KOPT-K1 (cell line): ENCODE data around the gene L2HGDH.

Experiments used
- H3K27ac ChIP-seq: fragments of 200-600 bp; sonication (generic); 2 replicates; pipeline ENCODE4 v1.5.1; 2016; ENCODE audit warnings: antibody characterized with exemption, mild to moderate bottlenecking, low read depth, low read length; ENCODE audit not compliant: poor library complexity, severe bottlenecking
- H3K36me3 ChIP-seq: fragments of 200-600 bp; sonication (generic); 2 replicates; pipeline ENCODE4 v1.5.1; 2017; ENCODE audit warnings: antibody characterized with exemption, mild to moderate bottlenecking, low read length, moderate library complexity; ENCODE audit not compliant: insufficient read depth
- H3K9me3 ChIP-seq: fragments of 200-600 bp; sonication (generic); 2 replicates; pipeline ENCODE4 v1.5.1; 2017; ENCODE audit warnings: antibody characterized with exemption, low read length, mild to moderate bottlenecking; ENCODE audit not compliant: insufficient read depth, poor library complexity, severe bottlenecking

Gene L2HGDH

GRCh38 chr14:50344876-50345563 is 33.0 kb upstream of the L2HGDH start:
- Histone ChIP-seq H3K36me3 (no peaks in the 10 kb centered on the region), H3K27ac (no peak overlapping the region), H3K9me3 (no peaks in the 10 kb centered on the region)

GRCh38 chr14:50344116-50344775 is 32.2 kb upstream of the L2HGDH start:
- H3K9me3 ChIP-seq: no peaks in the 10 kb centered on the region
- no peak overlapping the region for H3K27ac ChIP-seq
- no peaks in the 10 kb centered on the region for H3K36me3 ChIP-seq

- Histone ChIP-seq H3K27ac (no peak overlapping the region), H3K9me3 (no peaks in the 10 kb centered on the region), H3K36me3 (no peaks in the 10 kb centered on the region)
Measured at GRCh38 chr14:50343434-50343833, 31.4 kb upstream of the L2HGDH start.

- Histone ChIP-seq H3K9me3 (no peaks in the 10 kb centered on the region), H3K27ac (no peak overlapping the region), H3K36me3 (no peaks in the 10 kb centered on the region)
Measured at GRCh38 chr14:50342221-50343078, 30.4 kb upstream of the L2HGDH start.

GRCh38 chr14:50340963-50341362 is 28.9 kb upstream of the L2HGDH start:
- no peaks in the 10 kb centered on the region for H3K36me3 ChIP-seq
- H3K27ac ChIP-seq: no peak overlapping the region
- H3K9me3 ChIP-seq: no peaks in the 10 kb centered on the region

GRCh38 chr14:50340045-50340444 is 28.0 kb upstream of the L2HGDH start:
- H3K36me3 ChIP-seq: no peaks in the 10 kb centered on the region
- no peak overlapping the region for H3K27ac ChIP-seq
- no peaks in the 10 kb centered on the region for H3K9me3 ChIP-seq

- no peaks in the 10 kb centered on the region for H3K9me3 ChIP-seq
- no peak overlapping the region for H3K27ac ChIP-seq
- no peaks in the 10 kb centered on the region for H3K36me3 ChIP-seq
Measured at GRCh38 chr14:50339178-50339804, 27.3 kb upstream of the L2HGDH start.

- no peaks in the 10 kb centered on the region for H3K36me3 ChIP-seq
- H3K27ac ChIP-seq: no peak overlapping the region
Measured at GRCh38 chr14:50338587-50338986, 26.6 kb upstream of the L2HGDH start.

GRCh38 chr14:50335989-50336824 is 24.2 kb upstream of the L2HGDH start:
- Histone ChIP-seq H3K27ac (peak overlapping the region; percentile 52), H3K36me3 (peaks cover 19% of the 10 kb centered on the region), H3K9me3 (no peaks in the 10 kb centered on the region)

More at GRCh38 chr14:50338587-50338986, 26.6 kb upstream of the L2HGDH start:
- H3K9me3 ChIP-seq: no peaks in the 10 kb centered on the region

- Histone ChIP-seq H3K36me3 (peaks cover 26% of the 10 kb centered on the region), H3K9me3 (no peaks in the 10 kb centered on the region), H3K27ac (peak overlapping the region; percentile 7)
Measured at GRCh38 chr14:50335389-50335788, 23.4 kb upstream of the L2HGDH start.

- Histone ChIP-seq H3K36me3 (peaks cover 36% of the 10 kb centered on the region), H3K27ac (no peak overlapping the region), H3K9me3 (no peaks in the 10 kb centered on the region)
Measured at GRCh38 chr14:50334211-50334610, 22.2 kb upstream of the L2HGDH start.

- H3K36me3 ChIP-seq: peaks cover 44% of the 10 kb centered on the region
- no peak overlapping the region for H3K27ac ChIP-seq
Measured at GRCh38 chr14:50333014-50333509, 21.0 kb upstream of the L2HGDH start.

GRCh38 chr14:50331596-50331995 is 19.6 kb upstream of the L2HGDH start:
- Histone ChIP-seq H3K9me3 (no peaks in the 10 kb centered on the region), H3K36me3 (peaks cover 51% of the 10 kb centered on the region), H3K27ac (no peak overlapping the region)

More at GRCh38 chr14:50333014-50333509, 21.0 kb upstream of the L2HGDH start:
- no peaks in the 10 kb centered on the region for H3K9me3 ChIP-seq

- Histone ChIP-seq H3K9me3 (no peaks in the 10 kb centered on the region), H3K27ac (peak overlapping the region; percentile 40), H3K36me3 (peaks cover 34% of the 10 kb centered on the region)
Measured at GRCh38 chr14:50321009-50321660, 9.1 kb upstream of the L2HGDH start.
